Activated CD4-positive, alpha-beta T cell treated with anti-CD3 and anti-CD28 coated beads for 48 hours (primary cell): ENCODE results near the gene UGCG.
"Not testable (repeated sequence)": the region's sequence is repeated elsewhere in the genome, so short reads cannot be mapped to it uniquely, and the experiment has no call there.

Source experiments
- DNase-seq: peaks from one replicate; pipeline ENCODE4 v3.0.0-alpha.2; 2020

UGCG gene

GRCh38 chr9:111891910-111892499 is 4.6 kb upstream of the UGCG start:
- no peak for DNase-seq

DNA sequence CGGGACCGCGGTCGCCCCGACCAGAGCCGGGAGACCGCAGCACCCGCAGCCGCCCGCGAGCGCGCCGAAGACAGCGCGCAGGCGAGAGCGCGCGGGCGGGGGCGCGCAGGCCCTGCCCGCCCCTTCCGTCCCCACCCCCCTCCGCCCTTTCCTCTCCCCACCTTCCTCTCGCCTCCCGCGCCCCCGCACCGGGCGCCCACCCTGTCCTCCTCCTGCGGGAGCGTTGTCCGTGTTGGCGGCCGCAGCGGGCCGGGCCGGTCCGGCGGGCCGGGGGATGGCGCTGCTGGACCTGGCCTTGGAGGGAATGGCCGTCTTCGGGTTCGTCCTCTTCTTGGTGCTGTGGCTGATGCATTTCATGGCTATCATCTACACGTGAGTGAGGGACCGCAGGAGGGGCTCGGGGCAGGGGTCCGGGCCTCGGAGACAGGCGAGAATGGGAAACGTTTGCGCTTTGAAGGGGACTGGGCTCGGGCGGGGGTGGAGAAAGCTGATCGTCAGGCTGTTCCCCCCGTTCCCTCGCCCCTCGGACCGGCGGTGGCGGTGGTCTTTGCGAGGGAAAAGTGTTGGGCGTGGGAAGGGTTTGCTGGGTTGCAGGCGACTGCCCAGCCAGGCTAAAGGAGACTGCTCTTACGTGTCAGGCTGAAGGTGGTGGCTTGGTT is 457 bp downstream of the UGCG start:
- peak; percentile 36 for DNase-seq

DNA sequence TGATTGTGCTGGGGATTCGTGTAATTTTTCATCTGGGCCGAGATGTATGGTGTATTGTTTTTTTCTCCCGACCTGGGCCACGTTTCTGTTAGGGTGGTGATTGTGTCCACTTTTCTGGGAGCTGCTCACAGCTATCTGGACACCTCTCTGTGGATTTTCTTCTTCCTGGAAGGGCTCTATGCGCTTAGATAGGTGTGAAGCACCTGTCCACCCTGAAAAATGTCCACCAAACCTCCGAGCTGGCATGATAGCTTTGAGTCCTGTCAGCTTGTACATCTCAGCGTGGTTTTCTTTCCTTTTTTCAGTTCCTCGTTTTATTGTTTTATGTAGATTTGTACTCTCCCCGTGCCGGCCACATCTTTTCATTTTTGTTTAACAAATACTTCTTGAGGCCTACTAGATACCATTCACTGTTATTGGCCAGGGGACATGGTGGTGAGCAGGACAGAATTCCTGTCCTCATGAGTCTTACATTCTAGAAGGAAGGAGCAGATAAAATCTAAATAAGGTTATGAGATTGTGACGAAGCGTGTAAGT is 1.1 kb downstream of the UGCG start:
- DNase-seq: peak; percentile 19

- DNase-seq: no peak
These were observed 1.9 kb downstream of the UGCG start for GRCh38 chr9:111898331-111899096.

DNA sequence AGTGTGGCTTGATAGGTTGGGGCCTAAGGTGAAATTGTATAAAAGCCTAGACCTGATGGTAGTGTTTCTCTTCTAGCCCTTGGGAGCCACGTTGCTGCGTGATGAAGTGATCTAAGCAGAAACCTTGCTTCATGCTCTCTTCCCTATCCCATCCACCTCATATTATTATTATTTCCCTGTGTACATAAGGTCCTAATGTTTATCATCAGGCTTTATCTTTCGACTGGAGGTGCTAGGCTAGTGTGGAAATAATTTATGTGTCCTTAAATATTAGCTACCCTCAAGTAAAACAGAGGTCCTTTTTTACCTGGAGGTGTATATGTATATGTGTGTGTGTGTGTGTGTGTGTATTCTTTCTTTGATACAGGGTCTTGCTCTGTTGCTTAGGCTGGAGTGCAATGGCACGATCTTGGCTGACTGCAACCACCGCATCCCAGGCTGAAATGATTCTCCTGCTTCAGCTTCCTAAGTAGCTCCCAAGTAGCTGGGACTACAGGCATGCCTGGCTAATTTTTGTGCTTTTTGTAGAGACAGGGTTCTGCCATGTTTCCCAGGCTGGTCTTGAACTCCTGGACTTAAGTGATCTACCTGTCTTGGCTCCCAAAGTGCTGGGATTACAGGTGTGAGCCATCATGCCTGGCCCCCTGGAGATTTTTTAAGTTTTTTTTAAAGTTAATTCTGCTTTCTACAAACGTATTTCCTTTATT is 3.7 kb downstream of the UGCG start:
- DNase-seq: no peak

- DNase-seq: no peak
These were observed 4.4 kb downstream of the UGCG start for GRCh38 chr9:111900858-111901612.

- DNase-seq: no peak
These were observed 6.0 kb downstream of the UGCG start for GRCh38 chr9:111902391-111903139.

GRCh38 chr9:111903535-111903934 is 6.9 kb downstream of the UGCG start:
- not testable (repeated sequence) for DNase-seq

GRCh38 chr9:111904026-111904425 is 7.4 kb downstream of the UGCG start:
- DNase-seq: no peak

GRCh38 chr9:111904891-111905291 is 8.3 kb downstream of the UGCG start:
- DNase-seq: no peak

DNA sequence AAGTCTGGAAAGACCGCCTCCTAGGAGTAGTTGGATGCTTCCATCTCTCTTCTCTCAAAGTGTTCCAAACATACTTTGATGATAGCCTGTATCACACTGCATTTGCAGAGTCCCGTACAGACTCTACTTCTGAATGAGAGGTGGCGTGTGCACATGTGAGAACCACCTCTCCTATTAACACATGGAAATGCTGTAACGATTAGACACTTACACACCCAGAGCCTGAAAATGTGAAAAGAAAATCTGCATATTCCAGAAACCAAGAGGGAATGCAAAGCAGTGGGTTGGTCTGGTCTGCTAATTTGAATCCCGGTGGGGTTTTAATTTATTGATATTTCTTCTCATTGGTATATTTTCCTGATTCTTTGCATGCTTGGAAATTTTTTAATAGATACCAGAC is 10.5 kb downstream of the UGCG start:
- no peak for DNase-seq

DNA sequence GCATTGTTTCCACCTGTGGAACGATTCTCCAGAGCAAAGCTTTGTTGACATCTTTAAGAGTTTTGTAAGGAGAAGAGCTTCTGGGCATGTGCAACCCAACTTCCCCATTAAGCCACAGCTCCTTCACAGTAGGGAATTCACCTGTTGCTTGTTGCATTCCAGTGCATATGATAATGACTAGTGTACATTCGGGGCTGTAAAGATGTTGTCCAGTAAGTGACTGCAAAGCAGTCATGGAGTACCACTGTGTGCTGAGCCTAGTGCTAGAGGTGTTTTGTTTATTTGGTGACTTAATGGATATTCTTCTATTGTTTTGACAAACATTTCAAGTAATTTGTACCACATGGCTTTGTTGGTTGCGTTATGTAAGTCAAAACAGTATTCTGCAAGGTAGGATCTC is 12.8 kb downstream of the UGCG start:
- DNase-seq: no peak

DNA sequence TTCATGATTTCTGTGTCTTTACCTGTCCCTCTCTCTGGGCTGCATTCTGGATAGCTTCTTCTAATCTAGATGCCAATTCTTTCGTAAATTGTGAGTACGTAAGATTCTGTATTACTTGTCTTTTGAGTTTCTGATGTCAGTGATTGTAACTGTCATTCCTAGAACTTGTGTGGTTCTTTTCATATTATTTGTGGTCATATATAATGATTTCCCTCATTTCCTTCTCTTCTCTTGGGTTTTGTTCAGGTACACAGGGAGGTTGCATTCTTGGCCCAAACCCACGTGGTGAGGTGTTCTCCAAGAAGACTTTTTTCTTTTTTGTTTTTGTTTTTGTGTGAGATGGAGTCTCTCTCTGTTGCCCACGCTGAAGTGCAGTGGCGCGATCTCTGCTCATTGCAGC is 13.8 kb downstream of the UGCG start:
- peak; percentile 20 for DNase-seq

DNA sequence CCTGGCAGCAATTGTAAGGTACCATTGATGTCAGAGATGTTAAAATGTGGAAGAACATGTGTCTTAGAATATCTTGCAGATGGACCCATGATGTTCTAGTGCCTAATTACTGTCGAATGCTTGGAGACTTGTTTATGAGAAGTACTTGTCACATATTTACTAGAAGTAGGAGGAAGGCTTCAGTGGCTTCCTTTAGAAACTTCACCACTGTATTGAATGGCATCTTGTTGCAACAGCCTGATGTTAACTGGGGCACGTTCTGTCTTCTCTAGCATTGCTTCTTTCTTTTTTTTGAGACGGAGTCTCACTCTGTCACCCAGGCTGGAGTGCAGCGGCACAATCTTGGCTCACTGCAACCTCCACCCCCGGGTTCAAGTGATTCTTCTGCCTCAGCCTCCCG is 16.5 kb downstream of the UGCG start:
- no peak for DNase-seq

DNA sequence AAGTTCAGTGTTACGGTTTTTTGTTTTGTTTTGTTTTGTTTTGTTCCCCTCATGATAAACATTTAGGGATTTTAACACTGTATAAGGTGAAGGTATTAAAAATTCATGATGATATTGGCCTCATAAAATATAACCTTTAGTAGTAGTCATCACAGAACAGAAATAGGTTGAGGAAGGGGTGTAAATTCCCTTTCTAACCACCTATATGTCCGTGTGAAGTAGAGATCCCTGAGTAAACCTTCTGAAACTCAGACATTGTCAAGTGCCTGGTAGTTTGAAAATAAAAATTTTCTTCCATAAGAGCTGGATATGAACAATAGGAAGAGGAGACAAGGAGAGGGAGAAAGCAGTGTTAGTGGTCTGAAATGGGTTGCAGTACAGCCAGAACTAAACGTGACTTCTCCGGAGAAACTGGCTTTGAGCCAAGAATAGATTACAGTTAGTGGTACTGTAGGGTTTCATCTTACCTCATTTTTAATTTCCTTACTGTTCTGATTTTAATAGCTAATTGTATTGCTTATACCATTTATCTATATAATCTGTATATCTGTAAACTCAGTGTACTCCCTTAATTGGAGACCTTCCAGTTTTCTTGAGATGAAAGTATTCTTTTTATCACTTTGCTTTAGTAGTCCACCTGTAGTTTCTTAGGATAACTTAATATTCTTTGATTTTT is 18.3 kb downstream of the UGCG start:
- no peak for DNase-seq

GRCh38 chr9:111915425-111915758 is 18.8 kb downstream of the UGCG start:
- no peak for DNase-seq

DNA sequence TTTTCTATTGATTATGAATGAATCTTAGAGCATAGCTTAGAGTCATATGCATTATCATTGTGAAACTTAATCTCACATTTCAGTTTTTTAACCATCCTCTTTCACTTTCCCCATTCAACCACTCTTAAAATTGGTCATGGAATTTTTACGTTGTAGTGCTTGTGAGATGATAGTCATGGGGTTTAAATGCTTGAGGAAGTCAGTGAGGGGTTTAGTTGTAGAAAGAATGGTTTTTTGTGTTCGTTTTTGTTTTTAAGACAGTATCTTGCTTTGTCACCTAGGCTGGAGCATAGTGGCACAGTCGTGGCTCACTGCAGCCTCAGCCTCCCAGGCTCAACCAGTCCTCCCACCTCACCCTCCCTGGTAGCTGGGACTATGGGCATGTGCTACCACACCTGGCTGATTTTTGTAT is 19.6 kb downstream of the UGCG start:
- DNase-seq: peak; percentile 36

DNA sequence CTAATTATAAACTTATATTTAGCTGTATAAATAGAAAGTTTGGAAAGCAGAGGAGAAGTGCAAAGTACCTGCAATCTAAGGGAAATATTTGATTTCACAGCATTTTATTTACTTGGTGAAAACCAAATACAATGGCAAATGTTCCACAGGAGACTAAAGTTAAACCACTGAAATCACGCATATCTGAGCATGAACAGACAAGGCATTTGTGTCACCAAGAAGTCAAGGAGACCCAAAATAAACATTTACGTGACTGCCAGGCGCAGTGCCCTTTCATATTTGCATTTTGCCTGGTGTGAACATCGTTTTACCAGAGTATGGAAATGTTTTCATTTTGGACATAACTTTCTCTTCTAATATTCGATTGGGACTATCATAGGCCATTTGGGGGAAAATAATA is 20.6 kb downstream of the UGCG start:
- DNase-seq: no peak

GRCh38 chr9:111917980-111918379 is 21.4 kb downstream of the UGCG start:
- no peak for DNase-seq

GRCh38 chr9:111919875-111920274 is 23.3 kb downstream of the UGCG start:
- no peak for DNase-seq

DNA sequence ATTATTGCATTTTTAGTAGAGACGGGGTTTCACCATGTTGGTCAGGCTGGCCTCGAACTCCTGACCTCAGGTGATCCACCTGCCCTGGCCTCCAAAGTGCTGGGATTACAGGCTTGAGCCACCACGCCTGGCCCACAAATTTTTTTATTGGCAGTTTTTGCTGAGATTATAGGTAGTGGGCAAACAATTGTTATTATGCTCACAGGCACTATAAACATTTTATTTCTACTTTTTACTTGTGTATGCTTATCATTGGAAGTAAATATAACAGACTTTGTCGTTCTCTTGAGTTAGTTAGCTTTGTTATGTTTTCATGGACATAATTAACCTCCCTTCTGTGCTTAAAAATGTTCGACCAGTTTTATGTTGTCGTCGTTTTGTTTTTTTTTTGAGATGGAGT is 23.9 kb downstream of the UGCG start:
- DNase-seq: no peak
